H9 (cell line): ENCODE measurements around the gene CAMSAP2. TPM values are rescaled to one million over a fixed set of nuclear protein-coding genes. Genes with fewer than 3 reads are reported as not detected.

Experiments
- DNase-seq: peaks from one replicate; pipeline ENCODE4 v3.0.0-alpha.2; 2017
- H2AFZ ChIP-seq: one replicate; pipeline ENCODE4 v1.6.1; 2013; ENCODE audit warnings: mild to moderate bottlenecking, low read length, control low read depth, moderate library complexity
- H2AK5ac ChIP-seq: 2 replicates; pipeline ENCODE4 v1.6.1; 2013; ENCODE audit warnings: low read length, control low read depth, mixed read lengths; ENCODE audit not compliant: insufficient read length
- H2BK120ac ChIP-seq: one replicate; pipeline ENCODE4 v1.6.1; 2013; ENCODE audit warnings: low read depth, mild to moderate bottlenecking, low read length, control low read depth, inconsistent platforms; ENCODE audit not compliant: poor library complexity, severe bottlenecking
- H2BK12ac ChIP-seq: 2 replicates; pipeline ENCODE4 v1.6.1; 2013; ENCODE audit warnings: low read length, control low read depth, mixed read lengths, low read depth; ENCODE audit not compliant: insufficient read length
- H2BK15ac ChIP-seq: 2 replicates; pipeline ENCODE4 v1.6.1; 2013; ENCODE audit warnings: low read depth, low read length, control low read depth
- H2BK20ac ChIP-seq: one replicate; pipeline ENCODE4 v1.6.1; 2013; ENCODE audit warnings: low read depth, mild to moderate bottlenecking, low read length, control low read depth, inconsistent platforms; ENCODE audit not compliant: poor library complexity, severe bottlenecking
- H2BK5ac ChIP-seq: 2 replicates; pipeline ENCODE4 v1.6.1; 2013; ENCODE audit warnings: low read length, control low read depth, mixed read lengths; ENCODE audit not compliant: insufficient read length
- H3K14ac ChIP-seq: 2 replicates; pipeline ENCODE4 v1.6.1; 2013; ENCODE audit warnings: low read length, control low read depth; ENCODE audit not compliant: insufficient read depth
- H3K18ac ChIP-seq: 2 replicates; pipeline ENCODE4 v1.6.1; 2013; ENCODE audit warnings: low read depth, mild to moderate bottlenecking, mixed read lengths, low read length, control low read depth; ENCODE audit not compliant: insufficient read length
- H3K23ac ChIP-seq: 2 replicates; pipeline ENCODE4 v1.6.1; 2013; ENCODE audit warnings: low read length, control low read depth, mixed read lengths, low read depth; ENCODE audit not compliant: insufficient read length
- H3K23me2 ChIP-seq: 2 replicates; pipeline ENCODE4 v1.6.1; 2013; ENCODE audit warnings: low read depth, mild to moderate bottlenecking, mixed read lengths, low read length, control low read depth; ENCODE audit not compliant: insufficient read length, poor library complexity, severe bottlenecking
- H3K27ac ChIP-seq: 2 replicates; pipeline ENCODE4 v1.5.1; 2013; ENCODE audit warnings: low read length, control low read depth, mixed read lengths, low read depth; ENCODE audit not compliant: insufficient read length
- H3K27me3 ChIP-seq: 2 replicates; pipeline ENCODE4 v1.6.1; 2013; ENCODE audit warnings: low read length, control low read depth, inconsistent platforms; ENCODE audit not compliant: insufficient read depth
- H3K4ac ChIP-seq: 2 replicates; pipeline ENCODE4 v1.6.1; 2013; ENCODE audit warnings: low read depth, mild to moderate bottlenecking, control low read depth, inconsistent platforms, low read length, moderate library complexity
- H3K4me1 ChIP-seq: 2 replicates; pipeline ENCODE4 v1.6.1; 2013; ENCODE audit warnings: low read length, control low read depth, inconsistent platforms; ENCODE audit not compliant: insufficient read depth
- H3K4me2 ChIP-seq: 2 replicates; pipeline ENCODE4 v1.6.1; 2013; ENCODE audit warnings: low read length, control low read depth, mixed read lengths; ENCODE audit not compliant: insufficient read length, insufficient read depth
- H3K56ac ChIP-seq: 2 replicates; pipeline ENCODE4 v1.6.1; 2013; ENCODE audit warnings: low read depth, mild to moderate bottlenecking, mixed read lengths, low read length, control low read depth; ENCODE audit not compliant: insufficient read length
- H3K79me1 ChIP-seq: 2 replicates; pipeline ENCODE4 v1.6.1; 2013; ENCODE audit warnings: low read depth, mild to moderate bottlenecking, moderate library complexity, low read length, control low read depth, inconsistent platforms; ENCODE audit not compliant: insufficient read depth, poor library complexity, severe bottlenecking
- H3K79me2 ChIP-seq: 2 replicates; pipeline ENCODE4 v1.6.1; 2013; ENCODE audit warnings: low read length, control low read depth, inconsistent platforms; ENCODE audit not compliant: insufficient read depth
- H3K9ac ChIP-seq: 2 replicates; pipeline ENCODE4 v1.6.1; 2013; ENCODE audit warnings: low read length, control low read depth, mixed read lengths; ENCODE audit not compliant: insufficient read length; ENCODE audit errors: extremely low read depth
- H3K9me3 ChIP-seq: one replicate; pipeline ENCODE4 v1.6.1; 2013; ENCODE audit warnings: low read depth, low read length, inconsistent platforms; ENCODE audit not compliant: control insufficient read depth
- H3T11ph ChIP-seq: one replicate; pipeline ENCODE4 v1.6.1; 2013; ENCODE audit warnings: mild to moderate bottlenecking, low read length, control low read depth, inconsistent platforms
- H4K20me1 ChIP-seq: one replicate; pipeline ENCODE4 v1.6.1; 2013; ENCODE audit not compliant: control insufficient read depth, insufficient read length, insufficient read depth
- H4K5ac ChIP-seq: 2 replicates; pipeline ENCODE4 v1.6.1; 2013; ENCODE audit warnings: low read depth, mild to moderate bottlenecking, mixed read lengths, low read length, control low read depth; ENCODE audit not compliant: insufficient read length
- H4K8ac ChIP-seq: replicated peaks from 2 replicates; pipeline ENCODE4 v1.6.1; 2013; ENCODE audit warnings: low read length, control low read depth, mixed read lengths, low read depth; ENCODE audit not compliant: insufficient read length
- H4K91ac ChIP-seq: 2 replicates; pipeline ENCODE4 v1.6.1; 2013; ENCODE audit warnings: low read depth, mild to moderate bottlenecking, moderate library complexity, mixed read lengths, low read length, control low read depth; ENCODE audit not compliant: insufficient read length
- H3K27ac Mint-ChIP-seq, 3 experiments: 2 replicates in 2 of 3; 3 replicates in 1 of 3; pipeline ENCODE4 v1.8.0; 2020 to 2021; ENCODE audit warnings: mixed read lengths in 3 of 3, mild to moderate bottlenecking in 1 of 3, moderate library complexity in 1 of 3
- H3K27me3 Mint-ChIP-seq: 2 replicates; pipeline ENCODE4 v1.8.0; 2021; ENCODE audit warnings: low read depth, mild to moderate bottlenecking, moderate library complexity, mixed read lengths
- H3K36me3 Mint-ChIP-seq, 3 experiments: 2 replicates in 2 of 3; 3 replicates in 1 of 3; pipeline ENCODE4 v1.8.0; 2020 to 2021; ENCODE audit warnings: low read depth in 3 of 3, mixed read lengths in 3 of 3; ENCODE audit not compliant: insufficient read depth in 1 of 3
- H3K4me1 Mint-ChIP-seq, 2 experiments: 2 replicates each; pipeline ENCODE4 v1.8.0; 2020; ENCODE audit warnings: mixed read lengths in 2 of 2
- H3K4me3 Mint-ChIP-seq, 2 experiments: 2 replicates in 1 of 2; 3 replicates in 1 of 2; pipeline ENCODE4 v1.8.0; 2020 to 2021; ENCODE audit warnings: mild to moderate bottlenecking in 2 of 2, mixed read lengths in 2 of 2, moderate library complexity in 1 of 2
- H3K9me3 Mint-ChIP-seq, 2 experiments: 2 replicates in 1 of 2; 3 replicates in 1 of 2; pipeline ENCODE4 v1.8.0; 2020; ENCODE audit warnings: mild to moderate bottlenecking in 2 of 2, mixed read lengths in 2 of 2, moderate library complexity in 1 of 2
- WGBS: extraction: QIAGEN DNeasy Blood & Tissue Kit; methylation state at CpG from one replicate; pipeline ENCODE4 v1.1.7; 2013; ENCODE audit warnings: missing lambda C conversion rate, low lambda C conversion rate, mixed read lengths; ENCODE audit not compliant: insufficient read length; ENCODE audit errors: extremely low coverage; 5-methylcytosine and 5-hydroxymethylcytosine counted together
- total RNA-seq: library from RNA; stranded (reverse); gene quantifications from 2 replicates; pipeline ENCODE4 v1.2.1, GENCODE V29; 2021
- TF ChIP-seq, protein P1 (sequence below): fragments of 200-600 bp; sonication (generic); conservative IDR thresholded peaks from 3 replicates; pipeline ENCODE4 v1.8.0; 2021; ENCODE audit warnings: antibody characterized with exemption, mild to moderate bottlenecking

The CAMSAP2 gene
- total RNA-seq, 1 experiment from 2014 or later: 33.7 TPM

DNA sequence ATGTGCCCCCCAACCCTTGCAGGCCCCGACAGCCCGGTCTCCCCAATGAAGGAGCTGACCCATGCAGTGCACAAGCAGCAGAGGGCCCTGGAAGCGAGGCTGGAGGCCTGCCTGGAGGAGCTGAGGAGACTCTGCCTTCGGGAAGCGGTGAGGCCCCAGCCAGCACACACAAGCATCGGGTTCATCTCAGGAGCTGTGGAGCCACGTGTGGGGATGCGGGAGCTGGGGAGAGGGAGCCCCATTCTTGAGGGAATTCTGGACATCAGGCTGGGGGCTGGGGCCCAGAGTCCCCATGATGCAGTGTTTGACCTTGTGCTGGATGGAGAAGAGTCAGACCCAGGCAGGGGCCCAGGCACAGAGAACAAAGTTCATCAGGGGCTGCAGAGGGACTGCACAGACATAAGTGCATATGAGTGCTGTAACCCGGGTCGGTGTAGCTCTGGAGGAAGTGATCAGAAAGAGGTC is 160.8 kb downstream of the CAMSAP2 start:
- Histone ChIP-seq H4K5ac (no peak overlapping the region), H2BK120ac (no peak overlapping the region), H2BK5ac (no peak overlapping the region), H3K23ac (no peak overlapping the region), H3K79me2 (peaks cover 11% of the 10 kb centered on the region; the same call in 1 of the 2 replicates), H3K56ac (no peak overlapping the region), H3K14ac (no peak overlapping the region), H3T11ph (no peak overlapping the region), H3K23me2 (no peaks in the 10 kb centered on the region), H3K27me3 (no peaks in the 10 kb centered on the region), H3K79me1 (peaks cover 7% of the 10 kb centered on the region), H3K4ac (no peak overlapping the region), H3K9ac (no peak overlapping the region), H2BK15ac (no peak overlapping the region), H2AK5ac (no peak overlapping the region), H4K20me1 (peaks cover 2% of the 10 kb centered on the region), H3K9me3 (no peaks in the 10 kb centered on the region), H4K91ac (no peak overlapping the region), H3K4me2 (no peak overlapping the region), H2AFZ (no peak overlapping the region), H4K8ac (no peak overlapping the region), H2BK20ac (no peak overlapping the region), H3K18ac (no peak overlapping the region), H3K4me1 (peaks cover 5% of the 10 kb centered on the region; the same call in 1 of the 2 replicates), H2BK12ac (no peak overlapping the region), H3K27ac (no peak overlapping the region)
- Mint-ChIP-seq H3K27me3 (no peaks in the 10 kb centered on the region), H3K9me3 (no peaks in the 10 kb centered on the region; a peak in 1 of 5 replicates), H3K27ac (peak overlapping the region in 1 of 3 experiments; percentile 71; a peak in 1 of 7 replicates), H3K4me1 (peaks cover 26 to 33% of the 10 kb centered on the region in 2 experiments), H3K4me3 (no peak overlapping the region), H3K36me3 (peaks cover 28 to 59% (median 52%) of the 10 kb centered on the region in 3 experiments; a peak in 6 of 7 replicates)
- TF ChIP-seq, protein P1, sequence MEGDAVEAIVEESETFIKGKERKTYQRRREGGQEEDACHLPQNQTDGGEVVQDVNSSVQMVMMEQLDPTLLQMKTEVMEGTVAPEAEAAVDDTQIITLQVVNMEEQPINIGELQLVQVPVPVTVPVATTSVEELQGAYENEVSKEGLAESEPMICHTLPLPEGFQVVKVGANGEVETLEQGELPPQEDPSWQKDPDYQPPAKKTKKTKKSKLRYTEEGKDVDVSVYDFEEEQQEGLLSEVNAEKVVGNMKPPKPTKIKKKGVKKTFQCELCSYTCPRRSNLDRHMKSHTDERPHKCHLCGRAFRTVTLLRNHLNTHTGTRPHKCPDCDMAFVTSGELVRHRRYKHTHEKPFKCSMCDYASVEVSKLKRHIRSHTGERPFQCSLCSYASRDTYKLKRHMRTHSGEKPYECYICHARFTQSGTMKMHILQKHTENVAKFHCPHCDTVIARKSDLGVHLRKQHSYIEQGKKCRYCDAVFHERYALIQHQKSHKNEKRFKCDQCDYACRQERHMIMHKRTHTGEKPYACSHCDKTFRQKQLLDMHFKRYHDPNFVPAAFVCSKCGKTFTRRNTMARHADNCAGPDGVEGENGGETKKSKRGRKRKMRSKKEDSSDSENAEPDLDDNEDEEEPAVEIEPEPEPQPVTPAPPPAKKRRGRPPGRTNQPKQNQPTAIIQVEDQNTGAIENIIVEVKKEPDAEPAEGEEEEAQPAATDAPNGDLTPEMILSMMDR: no peak
- no CpG with 5 or more reads among the region's 10 CpGs for WGBS
- no peak for DNase-seq
